K562 (cell line): ENCODE results near the gene ZNF687.

Source experiments
- CHD4 ChIP-seq: fragments of 200-600 bp; sonication (generic); IDR thresholded peaks from 3 replicates; pipeline ENCODE4 v1.6.1; 2012; ENCODE audit warnings: low read depth, mild to moderate bottlenecking, mixed read lengths, low read length, inconsistent platforms; ENCODE audit not compliant: insufficient read depth, insufficient replicate concordance, poor library complexity, severe bottlenecking
- NCOA4 ChIP-seq: fragments of 450-650 bp; IDR thresholded peaks from 2 replicates; pipeline ENCODE4 v1.6.1; 2018; ENCODE audit warnings: mild to moderate bottlenecking; ENCODE audit not compliant: partially characterized antibody
- NFIC ChIP-seq: fragments of 450-650 bp; IDR thresholded peaks from 2 replicates; pipeline ENCODE4 v1.6.1; 2017; ENCODE audit warnings: mild to moderate bottlenecking, inconsistent platforms
- POLR2AphosphoS5 ChIP-seq: IDR thresholded peaks from 2 replicates; pipeline ENCODE4 v1.6.1; 2011; ENCODE audit warnings: mild to moderate bottlenecking, low read depth, low read length, moderate library complexity; ENCODE audit not compliant: control insufficient read depth, insufficient read depth
- SPI1 ChIP-seq: IDR thresholded peaks from 2 replicates; pipeline ENCODE4 v1.6.1; 2011; ENCODE audit warnings: low read depth, low read length, control low read depth, borderline replicate concordance
- TF ChIP-seq, protein P1 (sequence below): fragments of 250-450 bp; sonication (Bioruptor Pico); IDR thresholded peaks from 2 replicates; pipeline ENCODE4 v1.4.0; 2020; ENCODE audit warnings: borderline replicate concordance
- TF ChIP-seq, protein P2 (sequence below), 3 experiments: IDR thresholded peaks in 2 of 3; conservative IDR thresholded peaks in 1 of 3; 2 replicates each; pipeline ENCODE4 v1.5.1; 2011 to 2012; ENCODE audit warnings: low read length in 3 of 3, mild to moderate bottlenecking in 3 of 3, control low read depth in 2 of 3, improper control_type of control experiment in 1 of 3, inconsistent platforms in 1 of 3, low read depth in 1 of 3, mixed read lengths in 1 of 3, moderate library complexity in 1 of 3; ENCODE audit not compliant: insufficient read depth in 2 of 3

DNA sequence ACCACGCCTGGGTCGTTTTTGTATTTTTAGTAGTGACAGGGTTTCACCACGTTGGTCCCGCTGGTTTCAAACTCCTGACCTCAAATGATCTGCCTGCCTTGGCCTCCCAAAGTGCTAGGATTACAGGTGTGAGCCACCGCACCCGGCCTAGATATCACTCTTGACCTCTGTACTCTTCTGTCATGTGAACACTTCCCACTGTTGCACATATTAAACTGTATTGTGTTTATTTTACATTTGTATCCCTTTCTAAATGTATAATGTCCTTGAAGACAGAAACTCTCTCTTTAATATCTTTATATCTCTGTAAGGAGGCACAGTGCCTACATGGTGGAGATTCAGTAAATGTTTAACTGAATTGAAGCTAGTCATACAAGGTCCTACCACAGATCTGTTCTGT, 46.9 kb upstream of the ZNF687 start:
- TF ChIP-seq NFIC = no peak
- TF ChIP-seq NCOA4 = no peak
- no peak for TF ChIP-seq POLR2AphosphoS5
- TF ChIP-seq, protein P1, sequence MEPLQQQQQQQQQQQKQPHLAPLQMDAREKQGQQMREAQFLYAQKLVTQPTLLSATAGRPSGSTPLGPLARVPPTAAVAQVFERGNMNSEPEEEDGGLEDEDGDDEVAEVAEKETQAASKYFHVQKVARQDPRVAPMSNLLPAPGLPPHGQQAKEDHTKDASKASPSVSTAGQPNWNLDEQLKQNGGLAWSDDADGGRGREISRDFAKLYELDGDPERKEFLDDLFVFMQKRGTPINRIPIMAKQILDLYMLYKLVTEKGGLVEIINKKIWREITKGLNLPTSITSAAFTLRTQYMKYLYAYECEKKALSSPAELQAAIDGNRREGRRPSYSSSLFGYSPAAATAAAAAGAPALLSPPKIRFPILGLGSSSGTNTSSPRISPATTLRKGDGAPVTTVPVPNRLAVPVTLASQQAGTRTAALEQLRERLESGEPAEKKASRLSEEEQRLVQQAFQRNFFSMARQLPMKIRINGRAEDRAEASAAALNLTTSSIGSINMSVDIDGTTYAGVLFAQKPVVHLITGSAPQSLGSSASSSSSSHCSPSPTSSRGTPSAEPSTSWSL (CRISPR knock-in tag) = no peak
- TF ChIP-seq, protein P2, sequence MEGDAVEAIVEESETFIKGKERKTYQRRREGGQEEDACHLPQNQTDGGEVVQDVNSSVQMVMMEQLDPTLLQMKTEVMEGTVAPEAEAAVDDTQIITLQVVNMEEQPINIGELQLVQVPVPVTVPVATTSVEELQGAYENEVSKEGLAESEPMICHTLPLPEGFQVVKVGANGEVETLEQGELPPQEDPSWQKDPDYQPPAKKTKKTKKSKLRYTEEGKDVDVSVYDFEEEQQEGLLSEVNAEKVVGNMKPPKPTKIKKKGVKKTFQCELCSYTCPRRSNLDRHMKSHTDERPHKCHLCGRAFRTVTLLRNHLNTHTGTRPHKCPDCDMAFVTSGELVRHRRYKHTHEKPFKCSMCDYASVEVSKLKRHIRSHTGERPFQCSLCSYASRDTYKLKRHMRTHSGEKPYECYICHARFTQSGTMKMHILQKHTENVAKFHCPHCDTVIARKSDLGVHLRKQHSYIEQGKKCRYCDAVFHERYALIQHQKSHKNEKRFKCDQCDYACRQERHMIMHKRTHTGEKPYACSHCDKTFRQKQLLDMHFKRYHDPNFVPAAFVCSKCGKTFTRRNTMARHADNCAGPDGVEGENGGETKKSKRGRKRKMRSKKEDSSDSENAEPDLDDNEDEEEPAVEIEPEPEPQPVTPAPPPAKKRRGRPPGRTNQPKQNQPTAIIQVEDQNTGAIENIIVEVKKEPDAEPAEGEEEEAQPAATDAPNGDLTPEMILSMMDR (IDR thresholded peaks at IDR 0.05 in 2 of 3, conservative IDR thresholded peaks at IDR 0.05 in 1 of 3; ENCODE audit: insufficient read depth in 2 of 3, low read depth in 1 of 3, low read length in 3 of 3) = no peak
- TF ChIP-seq CHD4 = no peak
- no peak for TF ChIP-seq SPI1
